B cell (primary cell): Measurements from ENCODE around the gene ZNF428. TPM values are rescaled to one million over a fixed set of nuclear protein-coding genes. Genes with fewer than 3 reads are reported as not detected.

Experiments
- ATAC-seq: fragments of 200-7000 bp; cut with Tn5 transposase; one replicate; pipeline ENCODE4 v1.10.0; 2021; ENCODE audit warnings: low read depth, mild to moderate bottlenecking, moderate number of reproducible peaks, moderate library complexity
- CTCF ChIA-PET: fragments of 350-600 bp; sonication (Branson Sonifier 250); formaldehyde crosslinking; loops from one replicate; lab custom pipeline; 2021; ENCODE audit warnings: antibody characterized with exemption, inconsistent platforms; lab: Charles Lee
- POLR2A ChIA-PET: fragments of 350-600 bp; sonication (Branson Sonifier 250); formaldehyde crosslinking; loops from one replicate; lab custom pipeline; 2021; ENCODE audit warnings: antibody characterized with exemption; lab: Charles Lee
- DNase-seq: peaks from one replicate; pipeline ENCODE4 v3.0.0; 2013
- H2AFZ ChIP-seq: 2 replicates; pipeline ENCODE4 v1.6.1; 2012; ENCODE audit warnings: mild to moderate bottlenecking, low read depth, low read length; ENCODE audit not compliant: insufficient read depth, poor library complexity, severe bottlenecking
- H3K27ac ChIP-seq, 2 donors: 1 replicate in 1 of 2; 2 replicates in 1 of 2; pipeline ENCODE4 v1.5.1; 2012 to 2013; ENCODE audit warnings: low read length in 2 of 2, mild to moderate bottlenecking in 2 of 2, moderate library complexity in 1 of 2
- H3K27me3 ChIP-seq, 4 experiments: fragments of 200-600 bp in 1 of 4; sonication (generic) in 1 of 4; replicated peaks in 1 of 4; 1 replicate in 2 of 4; 2 replicates in 2 of 4; pipeline versions ENCODE4 v1.6.1 to v1.7.0; 2013 to 2016; ENCODE audit warnings: low read length in 3 of 4, mild to moderate bottlenecking in 2 of 4, mixed read lengths in 1 of 4, moderate library complexity in 1 of 4; ENCODE audit not compliant: insufficient read depth in 4 of 4, control insufficient read depth in 3 of 4; ENCODE audit errors: control extremely low read depth in 1 of 4
- H3K36me3 ChIP-seq, 2 experiments: replicated peaks in 1 of 2; 1 replicate in 1 of 2; 2 replicates in 1 of 2; pipeline versions ENCODE4 v1.6.1 to v1.7.1; 2013; ENCODE audit warnings: low read length in 1 of 2; ENCODE audit not compliant: insufficient read depth in 2 of 2, control insufficient read depth in 1 of 2; ENCODE audit errors: control extremely low read depth in 1 of 2, extremely low read depth in 1 of 2
- H3K4me1 ChIP-seq, 2 donors: fragments of 200-600 bp in 1 of 2; sonication (generic) in 1 of 2; 1 replicate in 1 of 2; 2 replicates in 1 of 2; pipeline versions ENCODE4 v1.5.1 to v1.6.1; 2013 to 2017; ENCODE audit warnings: low read length in 2 of 2; ENCODE audit not compliant: control insufficient read depth in 2 of 2, insufficient read depth in 2 of 2
- H3K4me2 ChIP-seq: replicated peaks from 2 replicates; pipeline ENCODE3; 2012; ENCODE audit warnings: mild to moderate bottlenecking, low read depth, low read length; ENCODE audit not compliant: poor library complexity, severe bottlenecking
- H3K4me3 ChIP-seq, 5 experiments: fragments of 200-600 bp in 1 of 5; sonication (generic) in 1 of 5; 1 replicate in 3 of 5; 2 replicates in 2 of 5; pipeline versions ENCODE4 v1.5.1 to v1.7.0; 2011 to 2016; ENCODE audit warnings: low read length in 4 of 5, mild to moderate bottlenecking in 4 of 5, low read depth in 2 of 5, control low read depth in 1 of 5, moderate library complexity in 1 of 5; ENCODE audit not compliant: insufficient read depth in 1 of 5; ENCODE audit errors: control extremely low read depth in 1 of 5, extremely low read depth in 1 of 5
- H3K79me2 ChIP-seq: fragments of 200-600 bp; sonication (generic); one replicate; pipeline ENCODE4 v1.6.0; 2016; ENCODE audit warnings: low read length; ENCODE audit not compliant: control insufficient read depth, insufficient read depth
- H3K9ac ChIP-seq: fragments of 200-600 bp; sonication (generic); 2 replicates; pipeline ENCODE4 v1.6.1; 2017; ENCODE audit warnings: mild to moderate bottlenecking, low read length, moderate library complexity
- H3K9me3 ChIP-seq, 3 donors: one replicate each; pipeline versions ENCODE4 v1.6.1 to v1.7.1; 2013; ENCODE audit warnings: low read length in 2 of 3; ENCODE audit not compliant: control insufficient read depth in 2 of 3, insufficient read depth in 1 of 3; ENCODE audit errors: control extremely low read depth in 1 of 3
- H4K20me1 ChIP-seq: 2 replicates; pipeline ENCODE4 v1.6.0; 2012; ENCODE audit warnings: mild to moderate bottlenecking, low read length; ENCODE audit not compliant: insufficient read depth, control insufficient read depth, poor library complexity, severe bottlenecking
- H3K27ac Mint-ChIP-seq: one replicate; pipeline ENCODE4 v1.8.0; 2021; ENCODE audit warnings: mixed read lengths
- H3K27me3 Mint-ChIP-seq: one replicate; pipeline ENCODE4 v1.8.0; 2021; ENCODE audit warnings: mixed read lengths
- H3K4me1 Mint-ChIP-seq: one replicate; pipeline ENCODE4 v1.8.0; 2021; ENCODE audit warnings: mixed read lengths
- H3K4me3 Mint-ChIP-seq: one replicate; pipeline ENCODE4 v1.8.0; 2021; ENCODE audit warnings: mixed read lengths
- H3K9me3 Mint-ChIP-seq: one replicate; pipeline ENCODE4 v1.8.0; 2022; ENCODE audit warnings: mixed read lengths; ENCODE audit not compliant: insufficient read depth
- EZH2 ChIP-seq: IDR thresholded peaks from 2 replicates; pipeline ENCODE4 v1.6.1; 2012; ENCODE audit warnings: borderline replicate concordance, low read depth, mild to moderate bottlenecking, moderate library complexity, low read length; ENCODE audit not compliant: insufficient read depth, poor library complexity, severe bottlenecking
- WGBS: methylation state at CpG from one replicate; pipeline ENCODE4 v1.1.5; 2013; ENCODE audit warnings: missing lambda C conversion rate; ENCODE audit not compliant: insufficient coverage; 5-methylcytosine and 5-hydroxymethylcytosine counted together
- intact Hi-C: fragments of 100-400 bp; cut with micrococcal nuclease; formaldehyde crosslinking; loops from one replicate; pipeline ENCODE4 v1.10.0; 2022
- polyA plus RNA-seq: library from polyadenylated mRNA; depleted of rRNA; stranded (reverse); fragments of >200 nt; gene quantifications from 2 replicates; pipeline ENCODE4 v1.2.3, GENCODE V29; 2012
- total RNA-seq, 2 donors: library from RNA; stranded (reverse); fragments of 120-200 nt in 1 of 2; gene quantifications; 1 replicate in 1 of 2; 2 replicates in 1 of 2; pipeline versions ENCODE4 v1.2.3 to v1.2.4, GENCODE V29; 2013 to 2022
- TF ChIP-seq, protein P1 (sequence below): fragments of 200-600 bp; IDR thresholded peaks from one replicate; pipeline ENCODE4 v1.8.0; 2022; ENCODE audit warnings: antibody characterized with exemption, mild to moderate bottlenecking

The ZNF428 gene
- total and polyA plus RNA-seq, 2 donors (not counting 1 experiment from before 2014, with no cell fraction given): 16.9 to 19.7 TPM

DNA sequence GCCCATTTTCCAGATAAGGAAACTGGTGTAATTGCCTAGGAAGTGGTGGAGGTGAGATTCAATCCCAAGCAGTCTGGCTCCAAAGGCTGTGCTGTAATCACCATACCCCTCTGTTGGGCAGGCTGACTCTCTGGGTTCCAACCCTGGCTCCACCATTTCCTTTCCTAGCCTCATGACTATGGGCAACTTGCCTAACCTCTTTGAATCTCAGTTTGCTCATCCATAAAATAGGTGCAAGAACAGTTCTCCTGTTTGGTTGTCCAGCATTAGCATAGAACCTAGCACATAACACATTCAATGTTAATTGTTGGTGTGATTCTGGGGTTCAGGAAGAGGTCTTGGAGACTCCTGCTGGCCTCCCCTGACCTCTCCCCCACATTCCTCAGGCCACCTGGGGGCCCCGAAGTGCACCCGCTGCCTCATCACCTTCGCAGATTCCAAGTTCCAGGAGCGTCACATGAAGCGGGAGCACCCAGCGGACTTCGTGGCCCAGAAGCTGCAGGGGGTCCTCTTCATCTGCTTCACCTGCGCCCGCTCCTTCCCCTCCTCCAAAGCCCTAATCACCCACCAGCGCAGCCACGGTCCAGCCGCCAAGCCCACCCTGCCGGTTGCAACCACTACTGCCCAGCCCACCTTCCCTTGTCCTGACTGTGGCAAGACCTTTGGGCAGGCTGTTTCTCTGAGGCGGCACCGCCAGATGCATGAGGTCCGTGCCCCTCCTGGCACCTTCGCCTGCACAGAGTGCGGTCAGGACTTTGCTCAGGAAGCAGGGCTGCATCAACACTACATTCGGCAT lies 20.8 kb downstream of the ZNF428 start:
- no peaks in the 10 kb centered on the region for H3K27me3 ChIP-seq
- no peak for DNase-seq
- peaks cover 5% of the 10 kb centered on the region for H4K20me1 ChIP-seq
- H3K4me2 ChIP-seq: no peak overlapping the region
- no peak overlapping the region for H3K9ac ChIP-seq
- peaks cover 0 to 34% of the 10 kb centered on the region in 2 experiments for H3K36me3 ChIP-seq
- H3K9me3 ChIP-seq: no peaks in the 10 kb centered on the region
- TF ChIP-seq, protein P1, sequence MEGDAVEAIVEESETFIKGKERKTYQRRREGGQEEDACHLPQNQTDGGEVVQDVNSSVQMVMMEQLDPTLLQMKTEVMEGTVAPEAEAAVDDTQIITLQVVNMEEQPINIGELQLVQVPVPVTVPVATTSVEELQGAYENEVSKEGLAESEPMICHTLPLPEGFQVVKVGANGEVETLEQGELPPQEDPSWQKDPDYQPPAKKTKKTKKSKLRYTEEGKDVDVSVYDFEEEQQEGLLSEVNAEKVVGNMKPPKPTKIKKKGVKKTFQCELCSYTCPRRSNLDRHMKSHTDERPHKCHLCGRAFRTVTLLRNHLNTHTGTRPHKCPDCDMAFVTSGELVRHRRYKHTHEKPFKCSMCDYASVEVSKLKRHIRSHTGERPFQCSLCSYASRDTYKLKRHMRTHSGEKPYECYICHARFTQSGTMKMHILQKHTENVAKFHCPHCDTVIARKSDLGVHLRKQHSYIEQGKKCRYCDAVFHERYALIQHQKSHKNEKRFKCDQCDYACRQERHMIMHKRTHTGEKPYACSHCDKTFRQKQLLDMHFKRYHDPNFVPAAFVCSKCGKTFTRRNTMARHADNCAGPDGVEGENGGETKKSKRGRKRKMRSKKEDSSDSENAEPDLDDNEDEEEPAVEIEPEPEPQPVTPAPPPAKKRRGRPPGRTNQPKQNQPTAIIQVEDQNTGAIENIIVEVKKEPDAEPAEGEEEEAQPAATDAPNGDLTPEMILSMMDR: no peak
- no peak for TF ChIP-seq EZH2
- no peak for ATAC-seq
- no peaks in the 10 kb centered on the region for H3K27me3 Mint-ChIP-seq
- peaks cover 52% of the 10 kb centered on the region for H3K79me2 ChIP-seq
- CTCF ChIA-PET: interaction anchor here (1.2 to 1.3 kb wide), 2 partner anchors 28 to 44 kb away, joined by 3 to 6 read pairs; no protein-coding TSS in a partner anchor
- no peak overlapping the region for H2AFZ ChIP-seq
- no peak overlapping the region for H3K4me3 Mint-ChIP-seq
- peaks cover 40% of the 10 kb centered on the region for H3K4me1 Mint-ChIP-seq
- POLR2A ChIA-PET: no interaction called here
- no peak overlapping the region for H3K27ac Mint-ChIP-seq
- H3K9me3 Mint-ChIP-seq: no peaks in the 10 kb centered on the region
- no peak overlapping the region for H3K27ac ChIP-seq
- 96% methylated on average over 19 of the region's 19 CpGs for WGBS
- H3K4me1 ChIP-seq: peaks cover 18 to 40% of the 10 kb centered on the region in 2 donors
- intact Hi-C loops: no loop called here
- no peak overlapping the region for H3K4me3 ChIP-seq

DNA sequence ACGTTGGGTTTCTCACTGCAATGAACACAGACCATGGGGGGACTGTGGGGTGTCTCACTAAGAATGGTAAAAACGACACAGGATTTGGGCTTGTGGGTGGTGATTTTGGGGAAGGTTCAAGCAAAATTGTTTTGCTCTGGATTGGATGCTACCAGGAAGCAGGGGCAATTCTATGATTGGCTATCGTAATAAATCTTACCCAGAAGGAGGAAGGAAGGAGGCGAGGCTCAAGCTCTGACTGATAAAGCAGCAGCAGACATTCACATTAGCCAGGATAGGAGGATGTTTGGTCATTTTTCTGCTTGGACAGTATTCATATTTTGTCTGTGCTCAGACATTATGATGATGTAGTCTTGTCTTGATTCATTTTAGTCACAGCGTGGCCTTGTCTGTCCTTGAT lies 21.6 kb downstream of the ZNF428 start:
- intact Hi-C loops: no loop called here
- Histone ChIP-seq H3K9me3 (no peaks in the 10 kb centered on the region), H3K27ac (peak overlapping the region in 1 of 2 donors; percentile 34), H3K4me3 (no peak overlapping the region), H3K4me2 (peak overlapping the region; percentile 79), H3K36me3 (peaks cover 0 to 41% of the 10 kb centered on the region in 2 experiments), H3K27me3 (no peaks in the 10 kb centered on the region), H3K9ac (no peak overlapping the region), H4K20me1 (peaks cover 5% of the 10 kb centered on the region), H3K79me2 (peaks cover 59% of the 10 kb centered on the region), H2AFZ (no peak overlapping the region), H3K4me1 (peaks cover 16 to 38% of the 10 kb centered on the region in 2 donors)
- H3K9me3 Mint-ChIP-seq: no peaks in the 10 kb centered on the region
- H3K27ac Mint-ChIP-seq: peak overlapping the region; percentile 99
- H3K4me3 Mint-ChIP-seq: peak overlapping the region; percentile 98
- TF ChIP-seq, protein P1: no peak
- TF ChIP-seq EZH2: no peak
- peaks cover 44% of the 10 kb centered on the region for H3K4me1 Mint-ChIP-seq
- ChIA-PET POLR2A (no interaction called here), CTCF (interaction anchor here (1.1 to 7.5 kb wide), 4 partner anchors 23 to 151 kb away, joined by 3 to 126 read pairs (median 26); no protein-coding TSS in a partner anchor)
- ATAC-seq (no peak), DNase-seq (no peak)
- 42% methylated on average over 4 of the region's 5 CpGs for WGBS
- no peaks in the 10 kb centered on the region for H3K27me3 Mint-ChIP-seq
